Nephron (organoid): ENCODE measurements around the gene HOXA3.
A peak's percentile ranks its signal among the peaks of the same experiment; 100 is the strongest.

ENCODE experiments used
- H3K27ac Mint-ChIP-seq, 3 experiments: 2 replicates each; pipeline ENCODE4 v1.8.0; 2020; ENCODE audit warnings: mixed read lengths in 3 of 3, mild to moderate bottlenecking in 2 of 3, moderate library complexity in 1 of 3
- H3K27me3 Mint-ChIP-seq: 2 replicates; pipeline ENCODE4 v1.8.0; 2021; ENCODE audit warnings: low read depth, mild to moderate bottlenecking, moderate library complexity, mixed read lengths
- H3K36me3 Mint-ChIP-seq: 2 replicates; pipeline ENCODE4 v1.8.0; 2020; ENCODE audit warnings: low read depth, mixed read lengths
- H3K4me1 Mint-ChIP-seq: 2 replicates; pipeline ENCODE4 v1.8.0; 2020; ENCODE audit warnings: mixed read lengths
- H3K4me3 Mint-ChIP-seq, 3 experiments: 2 replicates each; pipeline ENCODE4 v1.8.0; 2020; ENCODE audit warnings: mild to moderate bottlenecking in 3 of 3, mixed read lengths in 3 of 3, moderate library complexity in 2 of 3
- H3K9me3 Mint-ChIP-seq: 2 replicates; pipeline ENCODE4 v1.8.0; 2020; ENCODE audit warnings: mixed read lengths
- CTCF ChIP-seq, 3 experiments: fragments of 200-600 bp; sonication (generic); IDR thresholded peaks; one replicate each; pipeline ENCODE4 v1.5.0; 2021; ENCODE audit warnings: antibody characterized with exemption in 3 of 3; ENCODE audit not compliant: unreplicated experiment in 3 of 3

Gene HOXA3

GRCh38 chr7:27108390-27109127, 43.8 kb downstream of the HOXA3 start:
- H3K36me3 Mint-ChIP-seq: peaks cover 43% of the 10 kb centered on the region
- TF ChIP-seq CTCF (IDR thresholded peaks at IDR 0.05; ENCODE audit: unreplicated experiment in 3 of 3): no peak
- H3K9me3 Mint-ChIP-seq: no peaks in the 10 kb centered on the region
- peaks cover 78% of the 10 kb centered on the region for H3K4me1 Mint-ChIP-seq
- peaks cover 18% of the 10 kb centered on the region for H3K27me3 Mint-ChIP-seq
- peak overlapping the region; percentile 99 to 100 (median 100) for H3K27ac Mint-ChIP-seq
- H3K4me3 Mint-ChIP-seq: peak overlapping the region; percentile 83 to 96 (median 86)

- H3K27ac Mint-ChIP-seq: peak overlapping the region; percentile 99 to 100 (median 100)
- H3K4me3 Mint-ChIP-seq: peak overlapping the region; percentile 83 to 96 (median 86)
- no peaks in the 10 kb centered on the region for H3K9me3 Mint-ChIP-seq
- peaks cover 39% of the 10 kb centered on the region for H3K36me3 Mint-ChIP-seq
- H3K4me1 Mint-ChIP-seq: peaks cover 86% of the 10 kb centered on the region
- TF ChIP-seq CTCF (IDR thresholded peaks at IDR 0.05; ENCODE audit: unreplicated experiment in 3 of 3): no peak
- peaks cover 24% of the 10 kb centered on the region for H3K27me3 Mint-ChIP-seq
Observed at GRCh38 chr7:27107391-27108381, 44.7 kb downstream of the HOXA3 start.

- Mint-ChIP-seq H3K27ac (peak overlapping the region; percentile 99 to 100 (median 100)), H3K27me3 (peaks cover 28% of the 10 kb centered on the region), H3K9me3 (no peaks in the 10 kb centered on the region), H3K4me1 (peaks cover 85% of the 10 kb centered on the region), H3K4me3 (peak overlapping the region; percentile 83 to 96 (median 85)), H3K36me3 (peaks cover 38% of the 10 kb centered on the region)
- no peak for TF ChIP-seq CTCF (IDR thresholded peaks at IDR 0.05; ENCODE audit: unreplicated experiment in 3 of 3)
Observed at GRCh38 chr7:27106901-27107240, 45.5 kb downstream of the HOXA3 start.

- H3K4me3 Mint-ChIP-seq: peak overlapping the region; percentile 83 to 96 (median 85)
- peaks cover 39% of the 10 kb centered on the region for H3K36me3 Mint-ChIP-seq
- TF ChIP-seq CTCF (IDR thresholded peaks at IDR 0.05; ENCODE audit: unreplicated experiment in 3 of 3): no peak
- peaks cover 34% of the 10 kb centered on the region for H3K27me3 Mint-ChIP-seq
- H3K9me3 Mint-ChIP-seq: no peaks in the 10 kb centered on the region
- peaks cover 85% of the 10 kb centered on the region for H3K4me1 Mint-ChIP-seq
- H3K27ac Mint-ChIP-seq: peak overlapping the region; percentile 99 to 100 (median 100)
Observed at GRCh38 chr7:27106181-27106900, 46.0 kb downstream of the HOXA3 start.

GRCh38 chr7:27105301-27106031, 46.9 kb downstream of the HOXA3 start:
- H3K4me1 Mint-ChIP-seq: peaks cover 85% of the 10 kb centered on the region

More at GRCh38 chr7:27105301-27106031, 46.9 kb downstream of the HOXA3 start:
- Mint-ChIP-seq H3K27me3 (peaks cover 38% of the 10 kb centered on the region), H3K36me3 (peaks cover 44% of the 10 kb centered on the region), H3K9me3 (no peaks in the 10 kb centered on the region), H3K27ac (peak overlapping the region; percentile 99 to 100 (median 100)), H3K4me3 (peak overlapping the region; percentile 83 to 96 (median 85))
- TF ChIP-seq CTCF (IDR thresholded peaks at IDR 0.05; ENCODE audit: unreplicated experiment in 3 of 3): no peak
